Liver (tissue), 9 donors: Measurements from ENCODE around the gene PPP1R16B. TPM values are rescaled to one million over a fixed set of nuclear protein-coding genes. Genes with fewer than 3 reads are reported as not detected.

Experiments
- DNase-seq: peaks from one replicate; pipeline ENCODE4 v3.0.0-alpha.2; 2017; ENCODE audit warnings: low spot score
- H3K27ac ChIP-seq, 2 donors: one replicate each; pipeline ENCODE4 v1.7.0; 2013; ENCODE audit warnings: inconsistent platforms in 2 of 2, low read length in 2 of 2, control low read depth in 1 of 2, low read depth in 1 of 2, mild to moderate bottlenecking in 1 of 2
- H3K27me3 ChIP-seq, 4 donors: one replicate each; pipeline versions ENCODE4 v1.6.1 to v1.7.0; 2013; ENCODE audit warnings: low read length in 3 of 4, inconsistent platforms in 1 of 4, mild to moderate bottlenecking in 1 of 4, moderate library complexity in 1 of 4; ENCODE audit not compliant: control insufficient read depth in 4 of 4, insufficient read depth in 4 of 4
- H3K36me3 ChIP-seq, 4 donors: one replicate each; pipeline versions ENCODE4 v1.6.1 to v1.7.0; 2013; ENCODE audit warnings: low read length in 3 of 4, mild to moderate bottlenecking in 3 of 4, low read depth in 1 of 4, moderate library complexity in 1 of 4; ENCODE audit not compliant: control insufficient read depth in 4 of 4, insufficient read depth in 3 of 4
- H3K4me1 ChIP-seq, 4 donors: one replicate each; pipeline versions ENCODE4 v1.6.1 to v1.7.0; 2013; ENCODE audit warnings: low read length in 3 of 4, mild to moderate bottlenecking in 3 of 4, moderate library complexity in 1 of 4; ENCODE audit not compliant: control insufficient read depth in 4 of 4, insufficient read depth in 4 of 4
- H3K4me3 ChIP-seq, 3 donors: one replicate each; pipeline versions ENCODE4 v1.6.1 to v1.7.0; 2013; ENCODE audit warnings: low read length in 3 of 3, control low read depth in 1 of 3, low read depth in 1 of 3, mild to moderate bottlenecking in 1 of 3
- H3K9ac ChIP-seq, 2 donors: one replicate each; pipeline ENCODE4 v1.7.0; 2013; ENCODE audit warnings: low read length in 2 of 2, mild to moderate bottlenecking in 2 of 2, moderate library complexity in 2 of 2, control low read depth in 1 of 2, low read depth in 1 of 2
- H3K9me3 ChIP-seq, 4 donors: one replicate each; pipeline versions ENCODE4 v1.6.1 to v1.7.0; 2013; ENCODE audit warnings: low read length in 3 of 4; ENCODE audit not compliant: control insufficient read depth in 4 of 4
- EGR1 ChIP-seq, 2 donors: IDR thresholded peaks; 2 replicates each; pipeline ENCODE4 v1.6.1; 2016 to 2018; ENCODE audit warnings: antibody characterized with exemption in 2 of 2, low read depth in 2 of 2
- FOXA1 ChIP-seq: IDR thresholded peaks from 2 replicates; pipeline ENCODE4 v1.6.1; 2016; ENCODE audit warnings: antibody characterized with exemption
- GABPA ChIP-seq, 2 donors: IDR thresholded peaks in 1 of 2; conservative IDR thresholded peaks in 1 of 2; 2 replicates each; pipeline ENCODE4 v1.6.1; 2016; ENCODE audit warnings: antibody characterized with exemption in 2 of 2, mild to moderate bottlenecking in 1 of 2, moderate library complexity in 1 of 2
- HNF4G ChIP-seq: IDR thresholded peaks from 2 replicates; pipeline ENCODE4 v1.6.1; 2016; ENCODE audit warnings: antibody characterized with exemption
- JUND ChIP-seq, 2 donors: IDR thresholded peaks; 2 replicates each; pipeline ENCODE4 v1.6.1; 2016; ENCODE audit warnings: antibody characterized with exemption in 2 of 2
- NR2F2 ChIP-seq: IDR thresholded peaks from 2 replicates; pipeline ENCODE4 v1.6.1; 2016; ENCODE audit warnings: antibody characterized with exemption
- RAD21 ChIP-seq, 2 donors: IDR thresholded peaks; 2 replicates each; pipeline ENCODE4 v1.6.1; 2016; ENCODE audit warnings: antibody characterized with exemption in 2 of 2, mild to moderate bottlenecking in 2 of 2
- RXRA ChIP-seq, 2 donors: IDR thresholded peaks; 2 replicates each; pipeline ENCODE4 v1.6.1; 2017 to 2018; ENCODE audit warnings: antibody characterized with exemption in 2 of 2, mild to moderate bottlenecking in 1 of 2
- SP1 ChIP-seq: IDR thresholded peaks from 2 replicates; pipeline ENCODE4 v1.6.1; 2018; ENCODE audit warnings: antibody characterized with exemption, mild to moderate bottlenecking
- TAF1 ChIP-seq: conservative IDR thresholded peaks from 2 replicates; pipeline ENCODE4 v1.6.1; 2016; ENCODE audit warnings: antibody characterized with exemption, mild to moderate bottlenecking
- YY1 ChIP-seq: IDR thresholded peaks from 2 replicates; pipeline ENCODE4 v1.6.1; 2016; ENCODE audit warnings: antibody characterized with exemption, mild to moderate bottlenecking
- WGBS: extraction: QIAGEN DNeasy Blood & Tissue Kit; methylation state at CpG from one replicate; pipeline ENCODE4 v1.1.7; 2013; 5-methylcytosine and 5-hydroxymethylcytosine counted together
- polyA plus RNA-seq, 2 donors: library from polyadenylated mRNA; stranded (reverse) in 1 of 2; unstranded in 1 of 2; fragments of 200-250 nt in 1 of 2; fragments of >200 nt in 1 of 2; fragmentation: Nextera tagmentation in 1 of 2; extraction: Ambion mirVana in 1 of 2; gene quantifications; one replicate each; pipeline versions ENCODE4 v1.2.1 to v1.2.3, GENCODE V29; 2013 to 2015
- total RNA-seq, 2 donors: library from RNA; depleted of rRNA; stranded (reverse); fragments of >200 nt; gene quantifications; one replicate each; pipeline ENCODE4 v1.2.3, GENCODE V29; 2014
- TF ChIP-seq, protein P1 (sequence below): IDR thresholded peaks from 2 replicates; pipeline ENCODE4 v1.6.1; 2016; ENCODE audit warnings: antibody characterized with exemption
- TF ChIP-seq, protein P2 (sequence below): fragments of 150-350 bp; IDR thresholded peaks from 2 replicates; pipeline ENCODE4 v1.5.1; 2017; ENCODE audit warnings: improper control_type of control experiment, low read depth, low read length; ENCODE audit not compliant: missing input control
- TF ChIP-seq, protein P3 (sequence below): IDR thresholded peaks from 2 replicates; pipeline ENCODE4 v1.6.1; 2016; ENCODE audit warnings: antibody characterized with exemption
- TF ChIP-seq, protein P4 (sequence below): IDR thresholded peaks from 2 replicates; pipeline ENCODE4 v1.6.1; 2016; ENCODE audit warnings: antibody characterized with exemption, mild to moderate bottlenecking
- donor health status: healthy.
- donor health status: healthy.
- donor health status: healthy.
- donor health status: healthy.
- donor health status: healthy.

Gene PPP1R16B
- total and polyA plus RNA-seq, 4 donors = 0.84 to 5.7 (median 1.2) TPM

DNA sequence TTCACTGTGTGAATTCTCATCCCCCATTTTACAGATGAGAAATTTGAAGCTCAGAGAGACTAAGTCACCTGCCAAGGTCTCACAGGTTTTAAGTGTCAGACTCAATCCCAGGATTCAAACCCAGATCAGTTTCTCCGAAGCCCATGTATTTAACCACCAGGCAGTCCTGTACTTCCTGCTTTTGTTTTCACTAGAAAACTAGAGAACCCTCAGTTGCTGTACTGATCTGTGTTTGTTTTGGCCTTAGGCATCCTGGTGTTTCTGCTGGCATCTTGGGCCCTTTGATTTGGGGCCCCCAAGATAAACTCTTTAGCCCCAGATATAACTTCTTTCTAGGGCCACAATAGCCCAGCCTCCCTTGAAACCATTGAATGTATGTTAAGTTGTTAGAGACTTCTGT is 36.5 kb downstream of the PPP1R16B start:
- Histone ChIP-seq H3K9me3 (no peaks in the 10 kb centered on the region), H3K36me3 (no peaks in the 10 kb centered on the region), H3K4me3 (no peak overlapping the region), H3K27me3 (no peaks in the 10 kb centered on the region), H3K27ac (peak overlapping the region in 1 of 2 donors; percentile 60), H3K9ac (no peak overlapping the region), H3K4me1 (no peaks in the 10 kb centered on the region)
- 66% methylated on average over 1 of the region's 1 CpG for WGBS
- no peak for DNase-seq
- TF ChIP-seq EGR1 (IDR thresholded peaks at IDR 0.05; ENCODE audit: low read depth in 2 of 2) = no peak
- TF ChIP-seq RAD21 (IDR thresholded peaks at IDR 0.05) = no peak
- no peak for TF ChIP-seq SP1
- no peak for TF ChIP-seq TAF1
- TF ChIP-seq, protein P1, sequence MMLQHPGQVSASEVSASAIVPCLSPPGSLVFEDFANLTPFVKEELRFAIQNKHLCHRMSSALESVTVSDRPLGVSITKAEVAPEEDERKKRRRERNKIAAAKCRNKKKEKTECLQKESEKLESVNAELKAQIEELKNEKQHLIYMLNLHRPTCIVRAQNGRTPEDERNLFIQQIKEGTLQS = no peak
- TF ChIP-seq JUND (IDR thresholded peaks at IDR 0.05) = no peak
- TF ChIP-seq, protein P2, sequence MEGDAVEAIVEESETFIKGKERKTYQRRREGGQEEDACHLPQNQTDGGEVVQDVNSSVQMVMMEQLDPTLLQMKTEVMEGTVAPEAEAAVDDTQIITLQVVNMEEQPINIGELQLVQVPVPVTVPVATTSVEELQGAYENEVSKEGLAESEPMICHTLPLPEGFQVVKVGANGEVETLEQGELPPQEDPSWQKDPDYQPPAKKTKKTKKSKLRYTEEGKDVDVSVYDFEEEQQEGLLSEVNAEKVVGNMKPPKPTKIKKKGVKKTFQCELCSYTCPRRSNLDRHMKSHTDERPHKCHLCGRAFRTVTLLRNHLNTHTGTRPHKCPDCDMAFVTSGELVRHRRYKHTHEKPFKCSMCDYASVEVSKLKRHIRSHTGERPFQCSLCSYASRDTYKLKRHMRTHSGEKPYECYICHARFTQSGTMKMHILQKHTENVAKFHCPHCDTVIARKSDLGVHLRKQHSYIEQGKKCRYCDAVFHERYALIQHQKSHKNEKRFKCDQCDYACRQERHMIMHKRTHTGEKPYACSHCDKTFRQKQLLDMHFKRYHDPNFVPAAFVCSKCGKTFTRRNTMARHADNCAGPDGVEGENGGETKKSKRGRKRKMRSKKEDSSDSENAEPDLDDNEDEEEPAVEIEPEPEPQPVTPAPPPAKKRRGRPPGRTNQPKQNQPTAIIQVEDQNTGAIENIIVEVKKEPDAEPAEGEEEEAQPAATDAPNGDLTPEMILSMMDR = no peak
- TF ChIP-seq RXRA (IDR thresholded peaks at IDR 0.05) = no peak
- TF ChIP-seq GABPA (IDR thresholded peaks at IDR 0.05 in 1 of 2, conservative IDR thresholded peaks at IDR 0.05 in 1 of 2) = no peak
- TF ChIP-seq NR2F2 = no peak
- no peak for TF ChIP-seq FOXA1
- TF ChIP-seq, protein P3, sequence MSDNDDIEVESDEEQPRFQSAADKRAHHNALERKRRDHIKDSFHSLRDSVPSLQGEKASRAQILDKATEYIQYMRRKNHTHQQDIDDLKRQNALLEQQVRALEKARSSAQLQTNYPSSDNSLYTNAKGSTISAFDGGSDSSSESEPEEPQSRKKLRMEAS = no peak

DNA sequence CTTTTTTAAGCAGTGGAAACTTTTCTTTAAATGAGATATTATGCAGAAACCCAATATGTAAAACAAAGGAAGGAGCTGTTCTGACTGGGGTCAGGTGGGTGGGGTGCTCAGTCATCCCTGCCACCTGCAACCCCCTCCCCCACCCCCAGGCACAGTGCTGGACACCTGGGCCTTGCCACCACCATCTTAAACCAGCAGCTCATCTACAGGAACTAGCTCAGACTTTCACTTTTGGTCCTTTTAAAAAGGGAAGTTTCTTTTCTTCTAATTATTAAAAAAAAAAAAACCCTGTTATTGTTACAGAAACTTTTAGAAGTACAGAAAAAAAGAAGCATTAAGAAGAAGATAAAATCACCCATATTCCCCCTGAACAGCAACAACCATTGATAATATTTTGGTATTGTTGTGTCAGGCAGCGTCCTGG is 37.1 kb downstream of the PPP1R16B start:
- no peak overlapping the region for H3K27ac ChIP-seq
- no peaks in the 10 kb centered on the region for H3K36me3 ChIP-seq
- TF ChIP-seq TAF1 (no peak), GABPA (IDR thresholded peaks at IDR 0.05 in 1 of 2, conservative IDR thresholded peaks at IDR 0.05 in 1 of 2) (no peak), HNF4G (no peak), RXRA (IDR thresholded peaks at IDR 0.05) (no peak), NR2F2 (no peak), YY1 (no peak)
- TF ChIP-seq, protein P4, sequence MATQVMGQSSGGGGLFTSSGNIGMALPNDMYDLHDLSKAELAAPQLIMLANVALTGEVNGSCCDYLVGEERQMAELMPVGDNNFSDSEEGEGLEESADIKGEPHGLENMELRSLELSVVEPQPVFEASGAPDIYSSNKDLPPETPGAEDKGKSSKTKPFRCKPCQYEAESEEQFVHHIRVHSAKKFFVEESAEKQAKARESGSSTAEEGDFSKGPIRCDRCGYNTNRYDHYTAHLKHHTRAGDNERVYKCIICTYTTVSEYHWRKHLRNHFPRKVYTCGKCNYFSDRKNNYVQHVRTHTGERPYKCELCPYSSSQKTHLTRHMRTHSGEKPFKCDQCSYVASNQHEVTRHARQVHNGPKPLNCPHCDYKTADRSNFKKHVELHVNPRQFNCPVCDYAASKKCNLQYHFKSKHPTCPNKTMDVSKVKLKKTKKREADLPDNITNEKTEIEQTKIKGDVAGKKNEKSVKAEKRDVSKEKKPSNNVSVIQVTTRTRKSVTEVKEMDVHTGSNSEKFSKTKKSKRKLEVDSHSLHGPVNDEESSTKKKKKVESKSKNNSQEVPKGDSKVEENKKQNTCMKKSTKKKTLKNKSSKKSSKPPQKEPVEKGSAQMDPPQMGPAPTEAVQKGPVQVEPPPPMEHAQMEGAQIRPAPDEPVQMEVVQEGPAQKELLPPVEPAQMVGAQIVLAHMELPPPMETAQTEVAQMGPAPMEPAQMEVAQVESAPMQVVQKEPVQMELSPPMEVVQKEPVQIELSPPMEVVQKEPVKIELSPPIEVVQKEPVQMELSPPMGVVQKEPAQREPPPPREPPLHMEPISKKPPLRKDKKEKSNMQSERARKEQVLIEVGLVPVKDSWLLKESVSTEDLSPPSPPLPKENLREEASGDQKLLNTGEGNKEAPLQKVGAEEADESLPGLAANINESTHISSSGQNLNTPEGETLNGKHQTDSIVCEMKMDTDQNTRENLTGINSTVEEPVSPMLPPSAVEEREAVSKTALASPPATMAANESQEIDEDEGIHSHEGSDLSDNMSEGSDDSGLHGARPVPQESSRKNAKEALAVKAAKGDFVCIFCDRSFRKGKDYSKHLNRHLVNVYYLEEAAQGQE = no peak
- TF ChIP-seq, protein P1 = no peak
- TF ChIP-seq, protein P2 = no peak
- H3K27me3 ChIP-seq = no peaks in the 10 kb centered on the region
- H3K9me3 ChIP-seq = no peaks in the 10 kb centered on the region
- WGBS = 70% methylated on average over 1 of the region's 1 CpG
- no peak overlapping the region for H3K4me3 ChIP-seq
- no peak overlapping the region for H3K9ac ChIP-seq
- DNase-seq = no peak
- no peaks in the 10 kb centered on the region for H3K4me1 ChIP-seq
